D721Med (cell line): ENCODE results near the gene KIF1A.

Experiments
- DNase-seq: peaks from one replicate; pipeline ENCODE4 v3.0.0; 2011; ENCODE audit warnings: low spot score; ENCODE audit not compliant: insufficient read length
- FAIRE-seq: peaks from 2 replicates; lab custom pipeline; 2011; peaks lifted over from hg19 to GRCh38; lab: Jason Lieb, UNC
- TF ChIP-seq, protein P1 (sequence below): IDR thresholded peaks from 2 replicates; pipeline ENCODE4 v1.5.1; 2012; ENCODE audit warnings: mild to moderate bottlenecking, control low read depth; ENCODE audit not compliant: insufficient read depth; ENCODE audit errors: missing control alignments

The KIF1A gene

GRCh38 chr2:240722376-240722775 lies 97.6 kb downstream of the KIF1A start:
- FAIRE-seq = no peak
- TF ChIP-seq, protein P1, sequence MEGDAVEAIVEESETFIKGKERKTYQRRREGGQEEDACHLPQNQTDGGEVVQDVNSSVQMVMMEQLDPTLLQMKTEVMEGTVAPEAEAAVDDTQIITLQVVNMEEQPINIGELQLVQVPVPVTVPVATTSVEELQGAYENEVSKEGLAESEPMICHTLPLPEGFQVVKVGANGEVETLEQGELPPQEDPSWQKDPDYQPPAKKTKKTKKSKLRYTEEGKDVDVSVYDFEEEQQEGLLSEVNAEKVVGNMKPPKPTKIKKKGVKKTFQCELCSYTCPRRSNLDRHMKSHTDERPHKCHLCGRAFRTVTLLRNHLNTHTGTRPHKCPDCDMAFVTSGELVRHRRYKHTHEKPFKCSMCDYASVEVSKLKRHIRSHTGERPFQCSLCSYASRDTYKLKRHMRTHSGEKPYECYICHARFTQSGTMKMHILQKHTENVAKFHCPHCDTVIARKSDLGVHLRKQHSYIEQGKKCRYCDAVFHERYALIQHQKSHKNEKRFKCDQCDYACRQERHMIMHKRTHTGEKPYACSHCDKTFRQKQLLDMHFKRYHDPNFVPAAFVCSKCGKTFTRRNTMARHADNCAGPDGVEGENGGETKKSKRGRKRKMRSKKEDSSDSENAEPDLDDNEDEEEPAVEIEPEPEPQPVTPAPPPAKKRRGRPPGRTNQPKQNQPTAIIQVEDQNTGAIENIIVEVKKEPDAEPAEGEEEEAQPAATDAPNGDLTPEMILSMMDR = no peak
- no peak for DNase-seq

DNA sequence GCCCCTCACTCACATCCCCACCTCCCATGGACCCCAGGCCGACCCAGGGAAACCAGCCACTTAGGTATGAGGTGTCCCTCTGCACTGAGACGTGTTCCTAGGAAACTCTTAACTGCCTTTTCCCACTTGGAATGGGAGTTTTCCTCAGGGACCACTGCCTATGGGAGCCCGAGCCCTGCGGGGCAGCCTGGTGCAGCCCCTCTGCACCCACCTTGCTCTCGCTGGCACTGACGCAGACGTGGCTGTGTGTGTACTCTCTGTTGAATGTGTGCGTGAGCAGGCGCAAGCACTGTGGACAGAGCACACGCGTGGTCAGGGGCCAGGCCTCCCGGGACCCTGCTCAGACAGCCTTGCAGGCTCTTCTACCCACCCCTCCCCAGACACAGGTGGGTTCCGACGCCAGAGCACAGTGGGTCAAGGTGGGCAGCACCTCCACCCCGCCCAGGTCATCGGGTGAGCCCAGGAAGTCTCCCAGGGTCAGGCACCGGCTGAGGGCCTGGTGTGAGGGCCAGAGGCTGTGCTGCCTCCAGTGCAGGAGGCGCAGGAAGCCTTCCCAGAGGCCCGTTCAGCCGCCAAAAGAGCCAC lies 98.3 kb downstream of the KIF1A start:
- FAIRE-seq = no peak
- TF ChIP-seq, protein P1 = no peak
- DNase-seq = no peak

- FAIRE-seq = no peak
- DNase-seq = no peak
- TF ChIP-seq, protein P1 = no peak
Measured at GRCh38 chr2:240720686-240721595, 99.1 kb downstream of the KIF1A start.

GRCh38 chr2:240719676-240720545 lies 100.1 kb downstream of the KIF1A start:
- FAIRE-seq = no peak

GRCh38 chr2:240718896-240719490 lies 101.0 kb downstream of the KIF1A start:
- FAIRE-seq = no peak
- no peak for DNase-seq
- TF ChIP-seq, protein P1 = no peak

More at GRCh38 chr2:240719676-240720545, 100.1 kb downstream of the KIF1A start:
- no peak for DNase-seq
- TF ChIP-seq, protein P1 = no peak

- TF ChIP-seq, protein P1 = no peak
- DNase-seq = no peak
- no peak for FAIRE-seq
Measured at GRCh38 chr2:240717681-240718581, 102.1 kb downstream of the KIF1A start.
